ENCODE results near the gene ST3GAL3.

- TF ChIP-seq POLR2A (IDR thresholded peaks at IDR 0.05; ENCODE audit: extremely low read depth, insufficient read length) = no peak
- TF ChIP-seq CTCF (IDR thresholded peaks at IDR 0.05; ENCODE audit: low read depth, low read length) = no peak
- TF ChIP-seq MAX (IDR thresholded peaks at IDR 0.05; ENCODE audit: low read depth, low read length) = no peak
- TF ChIP-seq MYC (IDR thresholded peaks at IDR 0.05; ENCODE audit: low read depth, low read length) = no peak
Measured at GRCh38 chr1:43839056-43839455, 131.7 kb downstream of the ST3GAL3 start.

All from NB4 (cell line).